HEK293 (cell line): ENCODE data around the gene CDH24.

Experiments used
- CTCF ChIA-PET: fragments of 350-600 bp; formaldehyde crosslinking; extraction: SDS; loops from one replicate; lab custom pipeline; 2021; ENCODE audit warnings: antibody characterized with exemption; lab: Yijun Ruan, JAX
- POLR2A ChIA-PET: fragments of 300-600 bp; formaldehyde crosslinking; extraction: SDS; loops from one replicate; lab custom pipeline; 2020; ENCODE audit warnings: antibody characterized with exemption, inconsistent platforms; lab: Yijun Ruan, JAX
- H3K27ac ChIP-seq: fragments of 200-500 bp; sonication (Bioruptor generic); 2 replicates; pipeline ENCODE4 v1.5.1; 2014; ENCODE audit warnings: low read depth, low read length, control low read depth, inconsistent platforms; ENCODE audit errors: extremely low read depth
- H3K36me3 ChIP-seq, 2 experiments: fragments of 200-500 bp in 1 of 2; sonication (Bioruptor generic) in 1 of 2; 1 replicate in 1 of 2; 2 replicates in 1 of 2; pipeline ENCODE4 v1.5.1; 2014 to 2017; ENCODE audit warnings: inconsistent platforms in 2 of 2, low read length in 2 of 2; ENCODE audit not compliant: control insufficient read depth in 2 of 2, insufficient read depth in 1 of 2
- H3K4me1 ChIP-seq: fragments of 200-500 bp; sonication (Bioruptor generic); 2 replicates; pipeline ENCODE4 v1.5.1; 2014; ENCODE audit warnings: mild to moderate bottlenecking, low read length, inconsistent platforms; ENCODE audit not compliant: control insufficient read depth, insufficient read depth
- H3K4me3 ChIP-seq: 2 replicates; pipeline ENCODE4 v1.5.1; 2011; ENCODE audit warnings: low read depth, mild to moderate bottlenecking, control low read depth, low read length, moderate library complexity
- H3K9me3 ChIP-seq: fragments of 200-500 bp; sonication (Bioruptor generic); 2 replicates; pipeline ENCODE4 v1.5.1; 2014; ENCODE audit warnings: low read depth, low read length, inconsistent platforms; ENCODE audit not compliant: control insufficient read depth, insufficient read depth
- EGR2 ChIP-seq: fragments of 450-650 bp; formaldehyde crosslinking; IDR thresholded peaks from 2 replicates; pipeline ENCODE4 v1.5.1; 2016; ENCODE audit warnings: low read depth, missing biosample characterization, missing genetic modification characterization
- GLI2 ChIP-seq: fragments of 450-650 bp; formaldehyde crosslinking; IDR thresholded peaks from 2 replicates; pipeline ENCODE4; 2017; ENCODE audit warnings: missing biosample characterization, missing genetic modification characterization, low read depth, borderline replicate concordance
- GLIS1 ChIP-seq: fragments of 450-650 bp; formaldehyde crosslinking; IDR thresholded peaks from 2 replicates; pipeline ENCODE4 v1.5.1; 2016; ENCODE audit warnings: missing biosample characterization, missing genetic modification characterization
- KLF7 ChIP-seq: fragments of 450-650 bp; formaldehyde crosslinking; IDR thresholded peaks from 2 replicates; pipeline ENCODE4 v1.5.1; 2016; ENCODE audit warnings: missing biosample characterization, missing genetic modification characterization, borderline replicate concordance
- KLF8 ChIP-seq: fragments of 450-650 bp; formaldehyde crosslinking; IDR thresholded peaks from 2 replicates; pipeline ENCODE4 v1.5.1; 2016; ENCODE audit warnings: missing biosample characterization, missing genetic modification characterization
- SP3 ChIP-seq: fragments of 450-650 bp; formaldehyde crosslinking; IDR thresholded peaks from 2 replicates; pipeline ENCODE4 v1.5.1; 2016; ENCODE audit warnings: missing biosample characterization, missing genetic modification characterization
- ZBTB8A ChIP-seq: fragments of 450-650 bp; formaldehyde crosslinking; IDR thresholded peaks from 2 replicates; pipeline ENCODE4 v1.5.1; 2016; ENCODE audit warnings: missing biosample characterization, missing genetic modification characterization
- ZNF184 ChIP-seq: fragments of 450-650 bp; IDR thresholded peaks from 2 replicates; pipeline ENCODE4 v1.5.1; 2018; ENCODE audit warnings: missing biosample characterization, mild to moderate bottlenecking, missing genetic modification characterization
- ZNF48 ChIP-seq: fragments of 450-650 bp; formaldehyde crosslinking; IDR thresholded peaks from 2 replicates; pipeline ENCODE4 v1.5.1; 2016; ENCODE audit warnings: missing biosample characterization, missing genetic modification characterization
- ZNF544 ChIP-seq: fragments of 450-650 bp; formaldehyde crosslinking; IDR thresholded peaks from 2 replicates; pipeline ENCODE4 v1.5.0; 2017; ENCODE audit warnings: missing biosample characterization, missing genetic modification characterization
- ZNF560 ChIP-seq: fragments of 450-650 bp; formaldehyde crosslinking; IDR thresholded peaks from 2 replicates; pipeline ENCODE4 v1.5.1; 2017; ENCODE audit warnings: missing biosample characterization, missing genetic modification characterization, borderline replicate concordance
- ZNF571 ChIP-seq: fragments of 450-650 bp; formaldehyde crosslinking; IDR thresholded peaks from 2 replicates; pipeline ENCODE4 v1.5.0; 2017; ENCODE audit warnings: missing biosample characterization, missing genetic modification characterization
- ZNF610 ChIP-seq: fragments of 450-650 bp; formaldehyde crosslinking; IDR thresholded peaks from 2 replicates; pipeline ENCODE4 v1.5.1; 2016; ENCODE audit warnings: missing biosample characterization, missing genetic modification characterization, borderline replicate concordance
- TF ChIP-seq, protein P1 (sequence below): sonication (generic); formaldehyde crosslinking; IDR thresholded peaks from 2 replicates; pipeline ENCODE4 v1.8.1; 2022; ENCODE audit warnings: mild to moderate bottlenecking, moderate library complexity, missing genetic modification reagents
- TF ChIP-seq, protein P2 (sequence below): fragments of 450-650 bp; formaldehyde crosslinking; IDR thresholded peaks from 2 replicates; pipeline ENCODE4 v1.5.1; 2017; ENCODE audit warnings: missing biosample characterization, missing genetic modification characterization
- TF ChIP-seq, protein P3 (sequence below): fragments of 450-650 bp; formaldehyde crosslinking; IDR thresholded peaks from 2 replicates; pipeline ENCODE4 v1.5.1; 2016; ENCODE audit warnings: missing biosample characterization, missing genetic modification characterization, borderline replicate concordance
- TF ChIP-seq, protein P4 (sequence below): fragments of 450-650 bp; formaldehyde crosslinking; IDR thresholded peaks from 2 replicates; pipeline ENCODE4 v1.5.1; 2017; ENCODE audit warnings: missing biosample characterization, missing genetic modification characterization

CDH24 gene

DNA sequence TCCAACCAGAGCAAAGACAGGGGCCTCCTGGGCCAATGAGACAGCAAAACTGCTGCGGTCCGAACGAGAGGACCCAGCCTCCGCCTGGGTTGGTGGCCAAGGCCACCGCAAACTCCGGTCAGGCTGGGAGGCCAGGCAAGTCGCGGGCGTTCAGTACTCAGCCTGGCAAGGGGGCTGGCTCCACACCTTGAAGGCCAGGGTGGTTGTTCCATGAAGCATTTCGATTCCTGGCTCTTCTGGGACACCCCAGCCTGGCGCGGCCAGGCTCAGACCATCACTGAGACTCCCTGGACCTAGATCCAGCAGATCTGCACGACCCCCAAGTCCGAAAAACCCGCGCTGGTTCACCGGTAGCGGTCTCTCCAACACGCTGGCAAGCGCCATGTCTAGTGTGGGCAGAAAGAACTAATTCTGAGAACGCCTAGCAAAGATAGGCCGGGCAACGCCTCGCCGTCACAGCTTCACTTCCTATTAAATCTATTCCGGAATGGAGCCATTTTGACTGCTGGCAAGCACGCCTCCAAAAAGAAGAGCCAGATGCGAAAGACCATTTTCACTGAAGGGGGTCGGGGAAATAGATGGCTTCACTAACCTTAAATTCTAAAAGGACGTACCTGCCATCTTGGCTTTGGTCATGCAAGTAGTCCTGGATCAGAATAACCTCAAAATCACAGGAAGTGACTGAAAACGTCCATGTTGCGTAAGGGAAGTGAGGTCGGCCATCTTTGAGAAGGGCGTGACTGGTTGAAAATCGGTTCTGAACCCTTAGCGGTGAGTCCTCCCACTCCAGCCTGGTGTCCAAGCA lies 22.6 kb downstream of the CDH24 start, which contains the start of gene PSMB5 (continued):
- peak; percentile 90 for TF ChIP-seq SP3
- TF ChIP-seq ZNF48 (tag by site-specific recombination) = no peak
- TF ChIP-seq ZNF610 (tag by site-specific recombination) = peak; percentile 38; the same call in 1 of the 2 replicates
- TF ChIP-seq KLF7 = peak; percentile 10; the same call in 1 of the 2 replicates
- TF ChIP-seq ZNF184 (tag by site-specific recombination) = no peak
- no peak for TF ChIP-seq ZBTB8A (tag by site-specific recombination)
- TF ChIP-seq GLI2 (tag by site-specific recombination) = no peak
- TF ChIP-seq EGR2 (tag by site-specific recombination) = no peak
- TF ChIP-seq, protein P1, sequence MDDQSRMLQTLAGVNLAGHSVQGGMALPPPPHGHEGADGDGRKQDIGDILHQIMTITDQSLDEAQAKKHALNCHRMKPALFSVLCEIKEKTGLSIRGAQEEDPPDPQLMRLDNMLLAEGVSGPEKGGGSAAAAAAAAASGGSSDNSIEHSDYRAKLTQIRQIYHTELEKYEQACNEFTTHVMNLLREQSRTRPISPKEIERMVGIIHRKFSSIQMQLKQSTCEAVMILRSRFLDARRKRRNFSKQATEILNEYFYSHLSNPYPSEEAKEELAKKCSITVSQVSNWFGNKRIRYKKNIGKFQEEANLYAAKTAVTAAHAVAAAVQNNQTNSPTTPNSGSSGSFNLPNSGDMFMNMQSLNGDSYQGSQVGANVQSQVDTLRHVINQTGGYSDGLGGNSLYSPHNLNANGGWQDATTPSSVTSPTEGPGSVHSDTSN (CRISPR knock-in tag) = no peak
- peak; percentile 82 for TF ChIP-seq KLF8 (tag by site-specific recombination)

DNA sequence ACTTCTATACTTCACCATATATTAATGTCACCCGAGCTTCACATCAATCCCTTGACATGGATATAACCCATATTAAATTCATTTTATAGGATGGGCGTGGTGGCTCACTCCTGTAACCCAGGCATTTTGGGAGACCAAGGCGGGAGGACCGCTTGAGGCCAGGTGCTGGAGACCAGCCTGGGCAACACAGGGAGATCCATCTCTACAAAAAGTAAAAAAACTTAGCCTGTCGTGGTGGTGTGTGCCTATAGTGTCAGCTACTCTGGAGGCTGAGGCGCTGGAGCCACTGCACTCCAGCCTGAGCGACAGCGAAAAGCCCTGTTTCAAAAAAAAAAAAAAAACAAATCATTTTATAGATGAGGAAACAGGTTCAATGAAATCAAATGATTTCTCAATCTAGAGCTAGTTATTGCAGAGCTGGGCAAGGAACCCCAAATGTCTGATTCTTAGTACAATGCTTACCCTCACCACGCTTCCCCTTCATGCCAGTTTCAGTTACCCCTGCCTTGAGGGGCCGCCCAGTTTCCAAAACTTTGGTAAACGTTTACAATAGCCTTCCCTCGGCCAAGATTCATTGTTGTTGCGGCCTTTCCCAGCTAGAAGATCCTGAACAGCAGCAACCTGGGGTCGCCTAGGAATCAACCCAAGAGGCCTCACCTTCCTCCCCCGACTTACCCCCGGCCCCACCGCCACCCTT lies 23.4 kb downstream of the CDH24 start:
- H3K36me3 ChIP-seq = peaks cover 31 to 39% of the 10 kb centered on the region in 2 experiments
- CTCF ChIA-PET = interaction anchor here (0.7 to 1.8 kb wide), 5 partner anchors 21 to 48 kb away, joined by 3 to 10 read pairs (median 4); no protein-coding TSS in a partner anchor
- no peaks in the 10 kb centered on the region for H3K9me3 ChIP-seq
- TF ChIP-seq ZNF571 (no peak), ZNF544 (no peak), GLIS1 (tag by site-specific recombination) (no peak), ZNF560 (tag by site-specific recombination) (no peak)
- TF ChIP-seq, protein P2, sequence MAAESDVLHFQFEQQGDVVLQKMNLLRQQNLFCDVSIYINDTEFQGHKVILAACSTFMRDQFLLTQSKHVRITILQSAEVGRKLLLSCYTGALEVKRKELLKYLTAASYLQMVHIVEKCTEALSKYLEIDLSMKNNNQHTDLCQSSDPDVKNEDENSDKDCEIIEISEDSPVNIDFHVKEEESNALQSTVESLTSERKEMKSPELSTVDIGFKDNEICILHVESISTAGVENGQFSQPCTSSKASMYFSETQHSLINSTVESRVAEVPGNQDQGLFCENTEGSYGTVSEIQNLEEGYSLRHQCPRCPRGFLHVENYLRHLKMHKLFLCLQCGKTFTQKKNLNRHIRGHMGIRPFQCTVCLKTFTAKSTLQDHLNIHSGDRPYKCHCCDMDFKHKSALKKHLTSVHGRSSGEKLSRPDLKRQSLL (tag by site-specific recombination) = 0 out of 2 replicates have a peak, but pooled peaks have one; percentile 20
- TF ChIP-seq, protein P3, sequence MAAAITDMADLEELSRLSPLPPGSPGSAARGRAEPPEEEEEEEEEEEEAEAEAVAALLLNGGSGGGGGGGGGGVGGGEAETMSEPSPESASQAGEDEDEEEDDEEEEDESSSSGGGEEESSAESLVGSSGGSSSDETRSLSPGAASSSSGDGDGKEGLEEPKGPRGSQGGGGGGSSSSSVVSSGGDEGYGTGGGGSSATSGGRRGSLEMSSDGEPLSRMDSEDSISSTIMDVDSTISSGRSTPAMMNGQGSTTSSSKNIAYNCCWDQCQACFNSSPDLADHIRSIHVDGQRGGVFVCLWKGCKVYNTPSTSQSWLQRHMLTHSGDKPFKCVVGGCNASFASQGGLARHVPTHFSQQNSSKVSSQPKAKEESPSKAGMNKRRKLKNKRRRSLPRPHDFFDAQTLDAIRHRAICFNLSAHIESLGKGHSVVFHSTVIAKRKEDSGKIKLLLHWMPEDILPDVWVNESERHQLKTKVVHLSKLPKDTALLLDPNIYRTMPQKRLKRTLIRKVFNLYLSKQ (tag by site-specific recombination) = no peak
- TF ChIP-seq, protein P4, sequence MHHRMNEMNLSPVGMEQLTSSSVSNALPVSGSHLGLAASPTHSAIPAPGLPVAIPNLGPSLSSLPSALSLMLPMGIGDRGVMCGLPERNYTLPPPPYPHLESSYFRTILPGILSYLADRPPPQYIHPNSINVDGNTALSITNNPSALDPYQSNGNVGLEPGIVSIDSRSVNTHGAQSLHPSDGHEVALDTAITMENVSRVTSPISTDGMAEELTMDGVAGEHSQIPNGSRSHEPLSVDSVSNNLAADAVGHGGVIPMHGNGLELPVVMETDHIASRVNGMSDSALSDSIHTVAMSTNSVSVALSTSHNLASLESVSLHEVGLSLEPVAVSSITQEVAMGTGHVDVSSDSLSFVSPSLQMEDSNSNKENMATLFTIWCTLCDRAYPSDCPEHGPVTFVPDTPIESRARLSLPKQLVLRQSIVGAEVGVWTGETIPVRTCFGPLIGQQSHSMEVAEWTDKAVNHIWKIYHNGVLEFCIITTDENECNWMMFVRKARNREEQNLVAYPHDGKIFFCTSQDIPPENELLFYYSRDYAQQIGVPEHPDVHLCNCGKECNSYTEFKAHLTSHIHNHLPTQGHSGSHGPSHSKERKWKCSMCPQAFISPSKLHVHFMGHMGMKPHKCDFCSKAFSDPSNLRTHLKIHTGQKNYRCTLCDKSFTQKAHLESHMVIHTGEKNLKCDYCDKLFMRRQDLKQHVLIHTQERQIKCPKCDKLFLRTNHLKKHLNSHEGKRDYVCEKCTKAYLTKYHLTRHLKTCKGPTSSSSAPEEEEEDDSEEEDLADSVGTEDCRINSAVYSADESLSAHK (tag by site-specific recombination) = 0 out of 2 replicates have a peak, but pooled peaks have one; percentile 33
- TF ChIP-seq, all 188 proteins: peak for 2
- Histone ChIP-seq H3K4me1 (no peaks in the 10 kb centered on the region), H3K27ac (peak overlapping the region; percentile 89), H3K4me3 (peak overlapping the region; percentile 68)
- POLR2A ChIA-PET = interaction anchor here (0.7 to 1.5 kb wide), 5 partner anchors 9 to 39 kb away, joined by 3 to 9 read pairs (median 3); no protein-coding TSS in a partner anchor
